A172 (cell line): Measurements from ENCODE around the gene ABCC11. TPM values are rescaled to one million over a fixed set of nuclear protein-coding genes. Genes with fewer than 3 reads are reported as not detected.

ENCODE experiments used
- DNase-seq: peaks from one replicate; pipeline ENCODE4 v3.0.0-alpha.2; 2015; ENCODE audit warnings: low spot score
- total RNA-seq: library from RNA; depleted of rRNA; stranded (reverse); fragments of >200 nt; shearing (Covaris generic); gene quantifications from 2 replicates; pipeline ENCODE4 v1.2.3, GENCODE V29; 2014; rRNA removed

ABCC11 gene
- not detected in 2 replicates for total RNA-seq

DNA sequence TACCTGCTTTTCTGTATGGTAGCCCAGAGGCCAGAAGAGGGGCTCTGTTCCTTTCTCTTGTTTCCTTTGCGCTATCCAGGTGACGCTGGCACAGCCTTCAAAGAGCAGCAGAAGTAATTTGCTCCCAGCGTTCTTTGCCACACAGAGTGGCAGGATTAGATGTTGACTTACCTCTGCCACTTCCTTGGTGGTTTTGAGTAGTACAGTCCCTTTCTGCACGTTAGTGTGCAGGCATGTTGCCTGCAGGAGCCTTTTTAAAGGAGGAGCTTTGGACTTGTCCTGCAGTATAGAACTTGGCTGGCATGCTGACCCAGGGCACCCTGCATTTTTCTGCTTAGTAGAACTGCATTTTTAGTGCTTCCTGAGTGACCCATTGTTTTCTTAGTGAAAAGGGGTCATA is at the start of gene ABCC11:
Gene ABCC11, minus strand, starts transcription at position 229 of the 400 bp plus-strand sequence. CDS start 15,618 bp downstream, outside the sequence.
- DNase-seq: no peak

DNA sequence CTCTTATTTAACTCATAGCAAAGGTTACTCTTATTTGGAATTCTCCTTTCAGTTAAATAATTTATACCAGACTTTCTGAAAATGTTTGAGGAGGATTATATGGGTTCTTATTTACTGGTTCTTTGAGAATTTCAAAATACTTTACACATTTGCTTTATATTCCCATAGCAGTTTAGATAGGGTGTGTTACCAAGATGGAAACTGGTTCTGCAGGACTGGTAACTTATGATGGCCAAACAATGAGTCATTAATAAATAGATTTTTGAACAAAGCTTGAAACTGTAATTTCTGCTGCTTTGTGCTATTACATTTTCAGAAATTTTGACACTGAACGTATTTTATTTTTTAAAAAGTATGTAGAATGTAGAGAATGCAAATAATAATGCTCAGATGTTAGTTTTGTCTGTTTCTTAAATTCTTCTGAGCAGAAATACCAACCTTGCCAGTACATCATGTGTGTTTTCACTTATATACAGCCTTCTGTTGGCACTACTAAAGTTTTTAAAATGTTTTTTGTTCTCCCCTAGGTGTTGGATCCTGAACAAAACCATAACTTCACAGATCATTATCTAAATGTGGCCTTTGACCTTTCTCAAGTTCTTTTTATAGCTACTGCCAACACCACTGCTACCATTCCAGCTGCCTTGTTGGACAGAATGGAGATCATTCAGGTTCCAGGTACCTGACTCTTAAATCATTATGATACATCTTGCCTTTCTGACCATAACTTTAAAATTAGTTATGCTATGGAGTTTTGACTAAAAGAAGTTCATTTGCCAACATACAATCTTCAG is 48.3 kb upstream of the ABCC11 start:
- DNase-seq: no peak

DNA sequence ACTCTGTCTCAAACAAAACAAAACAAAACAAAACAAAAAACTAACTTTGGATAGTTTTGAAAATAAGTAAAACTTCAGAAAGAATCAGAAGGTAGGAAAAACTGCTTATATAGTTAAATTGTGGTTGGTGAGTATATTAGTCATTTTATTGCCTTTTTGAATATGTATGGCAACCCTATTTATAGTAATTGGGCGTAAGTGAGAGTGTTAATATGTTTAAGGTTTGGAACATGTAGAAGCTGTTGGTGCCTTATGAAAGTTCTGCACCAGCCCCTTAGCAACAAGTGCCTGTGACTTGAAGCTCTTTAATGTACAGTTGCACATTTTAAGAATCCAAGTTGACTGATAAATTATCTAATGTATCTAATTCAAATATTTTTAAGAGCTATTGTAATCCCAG is 47.4 kb upstream of the ABCC11 start:
- DNase-seq: no peak

DNA sequence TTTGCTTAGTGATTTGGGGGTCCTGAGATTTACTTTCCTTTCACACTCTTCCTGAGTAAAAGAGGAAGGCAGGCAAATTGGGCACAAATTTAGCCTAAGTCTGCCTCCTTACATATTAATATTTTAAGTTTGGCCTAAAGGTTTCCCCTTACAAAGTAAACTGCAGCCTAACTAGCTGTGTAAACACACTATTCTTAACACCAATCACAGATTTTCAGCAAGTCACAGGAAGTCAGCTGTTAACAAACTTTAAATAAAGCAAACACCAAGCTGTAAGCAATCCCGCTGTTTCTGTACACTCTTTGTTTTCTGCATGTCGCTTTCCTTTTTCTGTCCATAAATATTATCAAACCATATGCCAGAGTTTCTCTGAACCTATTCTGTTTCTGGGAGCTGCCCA is 45.1 kb upstream of the ABCC11 start:
- no peak for DNase-seq

DNA sequence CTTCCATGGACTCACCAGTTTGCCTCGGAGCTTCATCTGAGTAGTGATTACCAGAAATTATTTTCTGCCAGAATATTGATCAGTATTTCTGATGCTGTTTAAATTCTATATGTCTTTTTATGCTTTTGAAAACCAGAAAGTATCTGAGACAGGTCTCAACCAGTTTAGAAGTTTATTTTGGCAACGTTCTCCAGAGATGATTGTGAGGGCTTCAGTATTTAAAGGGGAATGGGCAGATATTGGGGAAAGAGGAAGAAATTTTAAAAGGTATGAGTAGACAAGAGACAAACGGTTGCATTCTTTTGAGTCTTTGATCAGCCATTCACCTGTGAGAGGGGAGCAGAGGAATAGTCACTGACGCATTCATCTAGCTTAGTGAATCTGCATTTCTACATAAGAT is 44.4 kb upstream of the ABCC11 start:
- DNase-seq: no peak

DNA sequence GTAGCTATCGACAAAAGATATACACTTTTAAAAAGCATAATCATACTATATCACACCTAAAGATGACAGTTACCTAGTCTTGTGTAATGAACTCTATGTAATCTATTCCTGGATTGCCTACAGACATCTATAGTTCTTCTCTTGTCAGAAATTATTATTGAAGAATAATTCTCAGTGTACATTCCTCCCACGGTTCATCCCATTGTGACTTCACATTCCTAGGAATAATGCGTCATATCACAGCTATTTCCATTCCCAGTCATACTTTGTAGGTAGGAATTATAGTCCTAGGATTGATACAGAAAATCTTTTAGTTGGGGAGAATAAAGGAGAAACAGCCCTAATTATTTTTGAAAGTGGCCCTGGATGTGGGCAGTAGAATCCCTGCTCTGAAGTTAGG is 44.0 kb upstream of the ABCC11 start:
- DNase-seq: no peak

DNA sequence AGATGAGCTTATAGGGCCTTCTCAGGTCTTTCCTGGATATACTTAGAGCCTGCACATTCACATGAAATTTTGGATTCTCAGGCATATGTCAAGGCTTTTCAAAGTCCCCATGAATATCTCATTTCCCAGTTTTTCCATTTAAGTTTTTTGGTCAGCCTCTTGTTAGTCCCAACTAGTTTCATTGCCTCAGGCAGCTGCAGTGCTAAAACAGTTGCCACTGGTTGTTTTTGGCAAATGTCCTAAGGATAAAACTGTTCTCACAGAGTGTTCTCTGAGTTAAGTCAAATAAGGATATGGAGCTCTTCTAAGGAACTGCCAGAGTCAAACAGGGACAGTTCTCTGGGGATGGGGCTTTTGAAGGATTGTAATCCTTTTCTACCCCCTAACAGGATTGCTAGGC is 39.9 kb upstream of the ABCC11 start:
- DNase-seq: no peak

DNA sequence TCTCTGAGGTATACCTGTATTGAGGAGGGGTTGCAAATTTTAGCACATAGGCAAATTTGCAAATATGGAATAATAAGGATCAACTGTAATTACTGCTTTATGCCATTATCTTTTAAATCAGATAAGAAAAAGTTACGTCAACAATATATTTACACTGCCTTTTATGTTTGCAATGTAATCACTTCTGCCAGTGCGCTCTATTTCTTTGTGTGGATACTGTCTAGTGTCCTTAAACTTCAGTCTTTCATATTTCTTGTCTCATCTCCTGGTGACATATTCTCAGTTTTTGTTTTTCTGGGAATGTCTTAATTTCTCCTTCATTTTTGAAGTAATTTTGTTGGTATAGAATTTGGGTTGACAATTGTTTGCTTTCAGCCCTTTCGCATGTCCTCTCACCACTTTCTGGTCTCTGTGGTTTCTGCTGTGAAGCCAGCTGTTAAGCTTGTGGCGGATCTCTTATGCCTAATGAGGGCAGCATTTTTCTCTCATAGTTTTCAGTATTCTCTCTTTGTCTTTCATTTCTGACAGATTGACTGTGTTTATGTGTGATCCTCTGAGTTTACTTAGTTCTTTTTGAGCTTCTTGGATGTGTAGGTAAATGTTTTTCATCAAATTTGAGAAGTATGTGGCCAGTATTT is 37.6 kb upstream of the ABCC11 start:
- DNase-seq: no peak

DNA sequence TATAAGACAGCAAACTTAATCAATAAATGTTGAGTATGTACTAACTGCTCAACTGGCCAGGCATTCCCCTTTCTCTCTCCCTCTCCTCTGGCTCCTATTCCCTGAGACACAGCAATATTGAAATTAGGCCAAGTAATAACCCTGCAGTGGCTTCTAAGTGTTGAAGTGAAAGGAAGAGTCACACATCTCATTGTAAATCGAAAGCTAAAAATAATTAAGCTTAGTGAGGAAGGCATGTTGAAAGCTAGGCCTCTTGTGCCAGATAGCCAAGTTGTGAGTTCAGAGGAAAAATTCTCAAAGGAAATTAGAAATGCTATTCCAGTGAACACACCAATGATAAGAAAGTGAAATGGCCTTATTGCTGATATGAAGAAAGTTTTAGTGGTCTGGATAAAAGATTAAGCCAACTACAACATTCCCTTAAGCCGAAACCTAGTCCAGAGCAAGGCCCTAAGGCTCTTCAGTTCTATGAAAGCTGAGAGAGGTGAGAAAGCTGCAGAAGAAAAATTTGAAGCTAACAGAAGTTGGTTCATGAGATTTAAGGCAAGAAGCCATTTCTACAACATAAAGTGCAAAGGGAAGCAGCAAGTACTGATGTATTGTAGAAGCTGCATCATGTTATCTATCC is 35.4 kb upstream of the ABCC11 start:
- no peak for DNase-seq

DNA sequence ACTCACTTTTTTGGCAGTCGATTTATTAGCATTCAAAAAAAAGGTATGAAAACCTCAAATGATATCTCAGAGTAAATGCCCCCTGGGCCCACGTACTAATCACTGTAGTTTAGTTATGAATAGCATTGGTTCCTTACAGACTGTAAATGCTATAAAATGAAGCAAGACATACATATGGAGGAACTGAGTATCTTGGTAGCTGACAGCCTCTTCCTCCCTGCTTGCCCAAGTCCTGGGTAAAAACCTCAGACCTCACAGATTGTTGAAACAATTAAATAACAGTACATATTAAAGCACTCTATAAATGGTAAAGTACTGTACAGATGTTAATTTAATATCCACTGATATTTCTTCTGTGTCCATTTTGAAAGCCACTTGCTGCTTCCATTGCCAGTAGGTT is 33.2 kb upstream of the ABCC11 start:
- DNase-seq: no peak

DNA sequence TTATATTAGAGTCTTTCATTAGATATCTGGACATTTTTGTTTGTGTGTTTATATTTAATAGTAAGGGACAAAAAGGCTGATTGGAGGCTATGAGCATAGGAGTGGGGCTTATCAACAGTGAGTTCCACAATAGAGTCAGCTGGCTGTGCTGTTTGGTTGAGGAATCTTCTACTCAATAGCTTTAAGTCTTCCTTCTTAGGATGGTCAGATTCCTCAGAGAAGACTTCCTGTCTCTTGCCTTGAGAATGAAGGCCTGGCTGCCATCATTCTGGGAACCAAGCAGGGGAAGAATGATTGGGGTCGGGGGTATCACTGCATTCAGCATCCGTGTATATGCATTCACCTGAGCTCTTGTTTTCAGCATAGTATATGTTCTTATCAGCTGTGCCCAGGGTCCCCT is 31.9 kb upstream of the ABCC11 start:
- no peak for DNase-seq

DNA sequence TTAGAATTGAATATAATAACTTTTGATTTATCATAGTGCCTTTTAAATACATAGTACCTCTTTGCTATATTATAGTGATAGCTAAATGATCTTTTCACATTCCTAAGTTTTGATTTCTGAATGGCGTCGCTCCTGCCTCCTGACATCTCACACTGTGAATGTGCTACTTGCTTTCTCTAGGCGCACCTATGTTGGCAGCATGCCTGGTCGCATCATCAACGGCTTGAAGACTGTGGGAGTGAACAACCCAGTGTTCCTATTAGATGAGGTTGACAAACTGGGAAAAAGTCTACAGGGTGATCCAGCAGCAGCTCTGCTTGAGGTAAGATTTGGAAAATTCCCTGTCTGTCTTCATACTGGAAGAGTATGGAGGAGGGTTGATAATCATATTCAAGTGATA is 29.8 kb upstream of the ABCC11 start:
- DNase-seq: no peak

DNA sequence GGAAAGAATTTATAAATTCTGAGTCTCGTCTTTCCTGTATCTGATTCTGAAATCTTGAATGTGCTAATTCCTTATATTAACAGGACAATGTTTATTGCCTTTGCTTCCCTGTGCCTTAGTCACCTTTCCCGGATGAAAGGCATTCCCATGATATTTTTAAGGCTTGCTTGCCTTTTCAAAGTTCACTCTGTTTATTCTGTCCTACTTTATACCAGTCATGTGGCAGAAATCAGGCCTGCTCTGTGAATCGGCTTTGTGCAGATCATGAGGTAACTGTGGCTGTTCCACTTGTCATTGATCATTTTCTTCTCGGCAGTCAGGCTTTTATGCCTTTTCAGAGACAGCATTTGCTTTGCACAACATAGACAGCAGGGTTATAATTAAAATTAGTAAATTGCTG is 28.8 kb upstream of the ABCC11 start:
- DNase-seq: no peak

DNA sequence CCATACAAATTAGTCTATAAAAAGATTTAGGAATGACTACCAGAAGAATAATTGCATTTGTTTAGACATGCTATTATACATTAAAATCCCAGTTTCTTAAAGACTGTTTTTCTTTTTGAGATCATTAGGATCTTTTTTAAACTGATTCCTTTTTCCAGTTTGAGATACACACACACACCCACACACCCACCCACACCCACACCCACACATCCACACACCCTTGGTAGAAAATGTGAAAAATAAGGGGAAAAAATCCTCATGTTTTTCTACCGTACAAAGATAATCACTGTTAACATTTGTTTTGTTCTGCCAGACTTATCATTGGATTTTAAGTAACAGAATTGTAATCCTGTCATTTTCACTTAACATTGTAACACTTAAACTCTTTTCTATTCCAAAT is 27.1 kb upstream of the ABCC11 start:
- DNase-seq: no peak

DNA sequence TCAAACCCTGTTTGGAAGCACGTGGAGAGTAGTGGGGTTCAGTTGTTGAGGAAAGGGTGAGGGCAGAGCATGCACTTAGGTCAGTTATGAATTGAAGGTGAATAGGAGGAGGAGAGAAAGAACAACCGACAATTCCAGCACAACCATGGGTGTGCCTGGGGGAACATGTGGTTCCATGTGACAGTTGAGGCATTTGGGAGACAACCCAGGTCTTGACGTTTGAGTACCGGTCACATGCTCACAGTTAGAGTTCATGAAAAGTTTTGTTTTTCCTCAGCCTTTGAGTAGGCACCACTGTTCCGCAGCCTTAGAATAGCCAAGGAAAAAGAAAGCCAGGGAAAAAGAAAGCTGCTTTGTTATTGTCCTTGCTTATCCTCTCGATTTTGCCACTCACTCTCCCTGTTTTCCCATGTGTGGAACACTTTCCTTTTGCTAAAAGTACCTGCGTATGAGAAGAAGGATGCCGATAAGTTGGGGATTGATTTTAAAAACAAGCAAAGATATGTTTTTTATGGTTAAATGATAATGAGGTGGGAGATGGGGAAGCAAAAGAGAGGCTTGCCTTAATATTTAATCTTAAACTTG is 25.6 kb upstream of the ABCC11 start:
- DNase-seq: no peak

DNA sequence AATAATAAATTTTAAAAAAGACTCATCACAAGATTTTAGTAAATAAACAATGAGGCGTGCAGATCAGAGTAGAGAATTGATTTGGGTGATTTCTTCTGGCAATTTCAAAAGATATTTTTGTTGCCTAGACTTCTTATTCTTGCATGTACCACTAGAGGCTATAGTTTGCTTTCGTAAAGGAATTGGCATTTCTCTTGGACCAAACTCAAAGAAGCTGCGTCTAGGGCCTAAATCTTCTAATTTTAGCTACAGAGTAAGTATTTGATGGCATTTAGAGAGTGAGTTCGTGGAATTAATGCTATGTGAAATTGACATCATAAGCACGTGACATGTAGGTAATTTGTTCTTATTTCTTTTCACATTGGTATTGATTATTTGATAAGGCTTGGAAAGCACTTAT is 24.4 kb upstream of the ABCC11 start:
- no peak for DNase-seq

DNA sequence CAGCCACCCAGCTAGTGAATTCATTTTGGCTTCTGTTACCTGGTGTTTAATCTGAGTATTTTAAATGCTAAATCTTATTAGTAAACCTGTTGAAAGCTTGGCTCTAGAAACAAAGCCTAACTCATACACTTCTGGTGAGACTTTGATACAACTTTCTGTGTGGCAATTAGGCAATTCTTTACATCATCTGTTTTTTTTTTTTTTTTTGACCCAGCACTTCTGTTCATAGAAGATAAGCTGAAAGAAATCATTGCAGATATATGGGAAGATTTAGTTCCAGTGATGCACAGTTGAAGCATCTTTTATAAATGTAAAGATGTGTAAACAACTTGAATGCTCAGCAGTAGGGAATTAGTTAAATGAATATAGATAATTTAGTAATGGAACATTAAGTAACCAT is 21.7 kb upstream of the ABCC11 start:
- DNase-seq: no peak

DNA sequence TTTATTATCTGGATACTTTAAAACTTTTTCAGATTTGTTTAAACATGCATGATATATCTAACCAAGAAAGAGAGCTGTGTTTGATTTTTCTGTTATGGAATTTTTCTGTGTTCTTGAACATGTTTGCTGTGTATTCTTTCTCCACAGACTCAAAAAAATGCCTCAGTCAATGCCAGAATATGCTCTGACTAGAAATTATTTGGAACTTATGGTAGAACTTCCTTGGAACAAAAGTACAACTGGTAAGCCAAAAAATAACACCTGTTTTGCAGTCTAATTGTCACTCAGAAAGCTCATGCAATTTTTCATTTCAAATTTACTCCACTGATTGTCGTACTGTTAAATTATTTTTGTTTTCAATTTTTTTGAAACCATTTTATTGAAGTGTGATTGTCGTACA is 15.3 kb upstream of the ABCC11 start:
- no peak for DNase-seq

DNA sequence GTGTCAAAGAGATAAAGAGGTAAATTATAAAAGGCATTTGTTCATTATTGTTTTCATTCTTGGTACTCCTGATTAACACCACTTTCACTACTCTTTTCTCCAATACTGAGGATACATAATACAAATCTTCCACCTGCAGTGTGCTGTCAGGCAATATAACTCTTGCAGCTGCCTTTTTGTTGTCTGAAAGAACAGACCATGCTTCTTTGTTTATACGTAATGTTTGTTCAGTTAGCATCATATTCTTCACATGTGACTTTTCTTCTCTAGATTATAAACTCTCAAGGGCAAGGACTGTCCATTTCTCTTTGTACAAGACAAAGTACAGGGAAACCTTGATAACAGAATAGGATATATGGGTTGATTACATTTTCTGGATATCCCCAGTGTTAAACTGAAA is 14.2 kb upstream of the ABCC11 start:
- no peak for DNase-seq

DNA sequence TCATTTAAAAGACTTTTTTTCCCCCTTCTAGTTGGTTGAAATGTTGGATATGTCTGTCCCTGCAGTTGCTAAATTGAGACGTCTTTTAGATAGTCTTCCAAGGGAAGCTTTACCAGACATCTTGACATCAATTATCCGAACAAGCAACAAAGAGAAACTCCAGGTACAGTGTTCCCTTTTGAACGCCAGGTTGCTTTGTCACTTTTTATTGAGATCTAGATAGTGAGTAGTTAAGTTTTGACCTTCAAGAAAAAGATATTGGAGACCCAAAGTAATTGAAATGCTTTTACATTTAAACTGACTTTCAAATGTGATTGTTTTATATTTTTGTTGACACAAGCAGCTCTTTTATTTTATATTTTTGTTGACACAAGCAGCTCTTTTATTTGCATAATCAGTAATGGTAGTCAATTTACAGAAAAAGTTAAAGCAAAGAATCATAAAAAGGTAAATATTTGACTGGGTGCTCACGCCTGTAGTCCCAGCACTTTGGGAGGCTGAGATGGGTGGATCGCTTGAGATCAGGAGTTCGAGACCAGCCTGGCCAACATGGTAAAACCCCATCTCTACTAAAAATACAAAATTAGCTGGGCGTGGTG is 9.3 kb upstream of the ABCC11 start:
- DNase-seq: no peak

DNA sequence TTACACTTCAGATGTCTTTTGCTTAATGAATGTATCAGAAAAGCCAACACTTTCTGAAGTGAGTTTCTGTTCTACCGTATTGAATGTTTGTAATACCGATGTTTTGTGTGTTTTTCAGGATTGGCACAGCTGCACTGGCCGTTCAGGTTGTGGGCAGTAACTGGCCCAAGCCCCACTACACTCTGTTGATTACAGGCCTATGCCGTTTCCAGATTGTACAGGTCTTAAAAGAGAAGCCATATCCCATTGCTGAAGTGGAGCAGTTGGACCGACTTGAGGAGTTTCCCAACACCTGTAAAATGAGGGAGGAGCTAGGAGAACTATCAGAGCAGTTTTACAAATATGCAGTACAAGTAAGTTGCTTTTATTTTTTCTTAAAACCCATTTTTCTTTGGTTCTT is 4.7 kb upstream of the ABCC11 start:
- DNase-seq: no peak

DNA sequence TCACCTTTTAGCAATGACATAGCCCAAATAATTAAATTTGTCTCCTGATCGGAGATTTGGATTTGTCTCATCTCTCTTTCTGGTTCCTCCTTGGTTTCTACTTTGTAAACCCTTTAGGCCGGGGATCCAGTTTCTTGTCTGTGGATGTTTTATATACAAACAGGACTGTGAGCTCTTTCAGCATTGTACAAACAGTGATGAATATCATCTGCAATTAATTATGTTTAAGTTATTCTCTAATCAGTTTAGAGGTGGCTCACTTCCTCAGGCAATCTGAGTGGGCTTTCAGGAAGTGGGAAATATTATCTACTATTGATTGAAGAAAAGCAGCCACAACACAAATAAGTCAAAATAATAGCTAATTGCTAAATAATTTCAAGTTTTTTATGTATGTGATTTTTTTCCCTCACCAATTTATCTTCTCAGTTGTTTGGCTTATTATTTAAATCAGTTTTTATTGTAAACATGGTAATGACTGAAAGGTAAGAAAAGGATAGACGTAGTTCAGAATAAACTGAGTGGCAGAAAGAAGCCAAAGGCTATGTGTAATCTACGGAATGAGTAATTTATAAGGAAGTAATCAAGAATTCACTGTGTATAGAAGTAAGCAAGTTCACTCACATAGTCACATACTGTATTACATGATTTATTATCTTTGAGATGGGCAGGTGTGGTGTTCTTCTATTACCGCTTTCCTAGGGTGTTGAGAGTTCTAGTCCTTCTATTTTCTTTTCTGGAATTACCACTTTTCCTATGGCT is 3.4 kb upstream of the ABCC11 start:
- DNase-seq: no peak
